ENCODE measurements around the gene CITED2.

DNA sequence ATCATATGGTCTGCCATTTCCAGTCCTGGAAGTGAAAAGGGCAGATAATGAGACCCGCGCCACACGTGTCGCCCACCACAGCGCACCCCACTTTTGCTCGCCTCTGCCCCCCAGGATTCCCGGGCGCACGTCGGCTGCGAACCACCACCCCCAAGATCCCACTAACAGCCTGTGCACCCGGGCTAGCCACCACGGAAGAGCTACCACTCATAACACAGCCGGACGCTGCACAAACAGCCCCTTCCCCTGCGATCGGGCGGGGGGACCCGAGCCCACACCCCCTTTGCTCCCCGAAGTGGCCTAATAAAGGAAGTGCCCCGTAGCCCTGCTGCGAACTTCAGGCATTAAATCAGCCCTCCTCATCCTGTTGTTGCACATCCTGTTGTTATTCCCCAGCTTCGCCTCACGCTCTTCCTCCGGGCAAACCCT is 506 bp downstream of the CITED2 start:
- TF ChIP-seq YY1 (IDR thresholded peaks at IDR 0.05; ENCODE audit: low read depth) = no peak
- TF ChIP-seq EP300 (IDR thresholded peaks at IDR 0.05; ENCODE audit: borderline replicate concordance) = no peak
- TF ChIP-seq RAD21 (IDR thresholded peaks at IDR 0.05; ENCODE audit: low read depth) = no peak
- TF ChIP-seq, protein P1, sequence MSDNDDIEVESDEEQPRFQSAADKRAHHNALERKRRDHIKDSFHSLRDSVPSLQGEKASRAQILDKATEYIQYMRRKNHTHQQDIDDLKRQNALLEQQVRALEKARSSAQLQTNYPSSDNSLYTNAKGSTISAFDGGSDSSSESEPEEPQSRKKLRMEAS (IDR thresholded peaks at IDR 0.05) = no peak
- TF ChIP-seq, protein P2, sequence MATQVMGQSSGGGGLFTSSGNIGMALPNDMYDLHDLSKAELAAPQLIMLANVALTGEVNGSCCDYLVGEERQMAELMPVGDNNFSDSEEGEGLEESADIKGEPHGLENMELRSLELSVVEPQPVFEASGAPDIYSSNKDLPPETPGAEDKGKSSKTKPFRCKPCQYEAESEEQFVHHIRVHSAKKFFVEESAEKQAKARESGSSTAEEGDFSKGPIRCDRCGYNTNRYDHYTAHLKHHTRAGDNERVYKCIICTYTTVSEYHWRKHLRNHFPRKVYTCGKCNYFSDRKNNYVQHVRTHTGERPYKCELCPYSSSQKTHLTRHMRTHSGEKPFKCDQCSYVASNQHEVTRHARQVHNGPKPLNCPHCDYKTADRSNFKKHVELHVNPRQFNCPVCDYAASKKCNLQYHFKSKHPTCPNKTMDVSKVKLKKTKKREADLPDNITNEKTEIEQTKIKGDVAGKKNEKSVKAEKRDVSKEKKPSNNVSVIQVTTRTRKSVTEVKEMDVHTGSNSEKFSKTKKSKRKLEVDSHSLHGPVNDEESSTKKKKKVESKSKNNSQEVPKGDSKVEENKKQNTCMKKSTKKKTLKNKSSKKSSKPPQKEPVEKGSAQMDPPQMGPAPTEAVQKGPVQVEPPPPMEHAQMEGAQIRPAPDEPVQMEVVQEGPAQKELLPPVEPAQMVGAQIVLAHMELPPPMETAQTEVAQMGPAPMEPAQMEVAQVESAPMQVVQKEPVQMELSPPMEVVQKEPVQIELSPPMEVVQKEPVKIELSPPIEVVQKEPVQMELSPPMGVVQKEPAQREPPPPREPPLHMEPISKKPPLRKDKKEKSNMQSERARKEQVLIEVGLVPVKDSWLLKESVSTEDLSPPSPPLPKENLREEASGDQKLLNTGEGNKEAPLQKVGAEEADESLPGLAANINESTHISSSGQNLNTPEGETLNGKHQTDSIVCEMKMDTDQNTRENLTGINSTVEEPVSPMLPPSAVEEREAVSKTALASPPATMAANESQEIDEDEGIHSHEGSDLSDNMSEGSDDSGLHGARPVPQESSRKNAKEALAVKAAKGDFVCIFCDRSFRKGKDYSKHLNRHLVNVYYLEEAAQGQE (IDR thresholded peaks at IDR 0.05; ENCODE audit: low read depth) = no peak
- TF ChIP-seq NFIC (IDR thresholded peaks at IDR 0.05) = no peak
- no peak for TF ChIP-seq TEAD4 (IDR thresholded peaks at IDR 0.05)

Data from Ishikawa (cell line).